Gastrocnemius medialis (tissue), 4 donors: ENCODE data around the gene ITPR2.

Experiments
- CTCF ChIP-seq, 5 experiments: fragments of 450-650 bp in 3 of 5; fragments of 200-600 bp in 2 of 5; sonication (generic) in 2 of 5; IDR thresholded peaks in 4 of 5; conservative IDR thresholded peaks in 1 of 5; 1 replicate in 4 of 5; 2 replicates in 1 of 5; pipeline ENCODE4 v1.5.1; 2016 to 2019; ENCODE audit warnings: antibody characterized with exemption in 5 of 5, mild to moderate bottlenecking in 3 of 5, moderate library complexity in 3 of 5
- POLR2A ChIP-seq, 2 donors: fragments of 450-650 bp; IDR thresholded peaks; one replicate each; pipeline ENCODE4 v1.6.1; 2017; ENCODE audit warnings: antibody characterized with exemption in 2 of 2, mild to moderate bottlenecking in 2 of 2, moderate library complexity in 2 of 2

GRCh38 chr12:26431211-26431610 is 401.8 kb downstream of the ITPR2 start:
- no peak for TF ChIP-seq CTCF (IDR thresholded peaks at IDR 0.05 in 4 of 5, conservative IDR thresholded peaks at IDR 0.05 in 1 of 5)
- TF ChIP-seq POLR2A (IDR thresholded peaks at IDR 0.05): no peak
